Glutamatergic neuron (in vitro differentiated cells): Measurements from ENCODE around the gene SLC9A1. TPM values are rescaled to one million over a fixed set of nuclear protein-coding genes. Genes with fewer than 3 reads are reported as not detected.

Source experiments
- DNase-seq: peaks from one replicate; pipeline ENCODE4 v3.0.0; 2022
- H3K27ac Mint-ChIP-seq: one replicate; pipeline ENCODE4 v1.8.0; 2020; ENCODE audit warnings: mild to moderate bottlenecking, mixed read lengths, inconsistent platforms; ENCODE audit not compliant: unreplicated experiment
- H3K27me3 Mint-ChIP-seq: one replicate; pipeline ENCODE4 v1.8.0; 2020; ENCODE audit warnings: mild to moderate bottlenecking, moderate library complexity, mixed read lengths, inconsistent platforms; ENCODE audit not compliant: unreplicated experiment
- H3K36me3 Mint-ChIP-seq: one replicate; pipeline ENCODE4 v1.8.0; 2020; ENCODE audit warnings: mild to moderate bottlenecking, mixed read lengths, inconsistent platforms; ENCODE audit not compliant: unreplicated experiment
- H3K4me1 Mint-ChIP-seq: one replicate; pipeline ENCODE4 v1.8.0; 2020; ENCODE audit warnings: mild to moderate bottlenecking, low read depth, mixed read lengths, inconsistent platforms; ENCODE audit not compliant: unreplicated experiment
- H3K4me3 Mint-ChIP-seq: one replicate; pipeline ENCODE4 v1.8.0; 2020; ENCODE audit warnings: mild to moderate bottlenecking, mixed read lengths, inconsistent platforms; ENCODE audit not compliant: unreplicated experiment
- H3K9me3 Mint-ChIP-seq: one replicate; pipeline ENCODE4 v1.8.0; 2020; ENCODE audit warnings: mild to moderate bottlenecking, moderate library complexity, mixed read lengths, inconsistent platforms; ENCODE audit not compliant: unreplicated experiment
- CTCF ChIP-seq: fragments of 200-600 bp; sonication (generic); IDR thresholded peaks from one replicate; pipeline ENCODE4 v1.5.0; 2021; ENCODE audit not compliant: partially characterized antibody, unreplicated experiment
- total RNA-seq: library from RNA; stranded (reverse); fragmentation: NEBNext Ultra II Directional; extraction: Animal tissue kit (Norgen Biotek cat#: 25700); gene quantifications from one replicate; pipeline ENCODE4 v1.2.1, GENCODE V29; 2021; ENCODE audit not compliant: unreplicated experiment

Gene SLC9A1
- total RNA-seq, 1 donor from 2014 or later, result 16.7 TPM

GRCh38 chr1:27099135-27099586, 55.8 kb downstream of the SLC9A1 start:
- H3K36me3 Mint-ChIP-seq, result no peaks in the 10 kb centered on the region
- H3K9me3 Mint-ChIP-seq, result peaks cover 15% of the 10 kb centered on the region
- no peak for TF ChIP-seq CTCF
- peak; percentile 70 for DNase-seq
- peaks cover 33% of the 10 kb centered on the region for H3K4me1 Mint-ChIP-seq
- peak overlapping the region; percentile 85 for H3K4me3 Mint-ChIP-seq
- H3K27me3 Mint-ChIP-seq, result peaks cover 19% of the 10 kb centered on the region
- peak overlapping the region; percentile 99 for H3K27ac Mint-ChIP-seq

- peaks cover 19% of the 10 kb centered on the region for H3K27me3 Mint-ChIP-seq
- H3K27ac Mint-ChIP-seq, result peak overlapping the region; percentile 99
- no peak for DNase-seq
- TF ChIP-seq CTCF, result no peak
- peak overlapping the region; percentile 85 for H3K4me3 Mint-ChIP-seq
- H3K4me1 Mint-ChIP-seq, result peaks cover 32% of the 10 kb centered on the region
- H3K9me3 Mint-ChIP-seq, result peaks cover 13% of the 10 kb centered on the region
- H3K36me3 Mint-ChIP-seq, result no peaks in the 10 kb centered on the region
Measured at GRCh38 chr1:27098431-27099134, 56.3 kb downstream of the SLC9A1 start.

GRCh38 chr1:27097484-27097917, 57.4 kb downstream of the SLC9A1 start:
- Mint-ChIP-seq H3K36me3 (no peaks in the 10 kb centered on the region), H3K9me3 (peaks cover 9% of the 10 kb centered on the region), H3K4me1 (peaks cover 24% of the 10 kb centered on the region), H3K27me3 (peaks cover 19% of the 10 kb centered on the region), H3K4me3 (no peak overlapping the region), H3K27ac (peak overlapping the region; percentile 43)
- DNase-seq, result peak; percentile 84
- TF ChIP-seq CTCF, result peak; percentile 98

- no peak for DNase-seq
- TF ChIP-seq CTCF, result no peak
- Mint-ChIP-seq H3K9me3 (peaks cover 6% of the 10 kb centered on the region), H3K36me3 (no peaks in the 10 kb centered on the region), H3K4me1 (peaks cover 17% of the 10 kb centered on the region), H3K27ac (no peak overlapping the region), H3K4me3 (no peak overlapping the region), H3K27me3 (peaks cover 15% of the 10 kb centered on the region)
Measured at GRCh38 chr1:27095576-27095975, 59.3 kb downstream of the SLC9A1 start.

GRCh38 chr1:27092888-27093287, 62.0 kb downstream of the SLC9A1 start:
- H3K4me3 Mint-ChIP-seq, result no peak overlapping the region
- no peak for TF ChIP-seq CTCF
- H3K9me3 Mint-ChIP-seq, result peaks cover 2% of the 10 kb centered on the region
- no peaks in the 10 kb centered on the region for H3K36me3 Mint-ChIP-seq
- peaks cover 4% of the 10 kb centered on the region for H3K27me3 Mint-ChIP-seq
- no peak for DNase-seq
- no peaks in the 10 kb centered on the region for H3K4me1 Mint-ChIP-seq
- H3K27ac Mint-ChIP-seq, result no peak overlapping the region
